ENCODE results near the gene PLCB4. TPM values are rescaled to one million over a fixed set of nuclear protein-coding genes. Genes with fewer than 3 reads are reported as not detected.
A peak's percentile ranks its signal among the peaks of the same experiment; 100 is the strongest.

PLCB4 gene
- total RNA-seq (2014; rRNA removed; shearing (Covaris generic); ENCODE audit: low replicate concordance), result 0.07 and 0.12 TPM in 2 replicates

- H3K9me3 ChIP-seq, result no peaks in the 10 kb centered on the region
- H3K4me3 ChIP-seq, result peak within 1 kb of the TSS; percentile 61
- DNase-seq, result peak; percentile 57
- H3K36me3 ChIP-seq, result no peaks in the 10 kb centered on the region
- H3K27me3 ChIP-seq, result 0 out of 2 replicates have a peak, but pooled peaks cover 3% of the 10 kb centered on the region
Measured at GRCh38 chr20:9068841-9069663, at the start of gene PLCB4. Gene PLCB4 (plus strand): TSS chr20:9069087. CDS start chr20:9307815, 238,728 bp downstream.

GRCh38 chr20:9019833-9020232 is 49.1 kb upstream of the PLCB4 start:
- DNase-seq, result no peak
- Histone ChIP-seq H3K27me3 (no peaks in the 10 kb centered on the region), H3K36me3 (no peaks in the 10 kb centered on the region), H3K9me3 (no peaks in the 10 kb centered on the region), H3K4me3 (no peak overlapping the region)

- H3K27me3 ChIP-seq, result no peaks in the 10 kb centered on the region
- no peaks in the 10 kb centered on the region for H3K36me3 ChIP-seq
- H3K9me3 ChIP-seq, result peaks cover 2% of the 10 kb centered on the region; the same call in 1 of the 2 replicates
- H3K4me3 ChIP-seq, result no peak overlapping the region
- DNase-seq, result no peak
Measured at GRCh38 chr20:9021216-9021615, 47.7 kb upstream of the PLCB4 start.

- Histone ChIP-seq H3K36me3 (no peaks in the 10 kb centered on the region), H3K4me3 (no peak overlapping the region), H3K27me3 (no peaks in the 10 kb centered on the region), H3K9me3 (peaks cover 7% of the 10 kb centered on the region; the same call in 1 of the 2 replicates)
- no peak for DNase-seq
Measured at GRCh38 chr20:9021699-9022098, 47.2 kb upstream of the PLCB4 start.

GRCh38 chr20:9022376-9022775 is 46.5 kb upstream of the PLCB4 start:
- DNase-seq, result no peak

GRCh38 chr20:9024606-9025005 is 44.3 kb upstream of the PLCB4 start:
- peaks cover 7% of the 10 kb centered on the region; the same call in 1 of the 2 replicates for H3K9me3 ChIP-seq
- no peak for DNase-seq
- H3K27me3 ChIP-seq, result no peaks in the 10 kb centered on the region

More at GRCh38 chr20:9022376-9022775, 46.5 kb upstream of the PLCB4 start:
- no peaks in the 10 kb centered on the region for H3K36me3 ChIP-seq
- H3K9me3 ChIP-seq, result peaks cover 7% of the 10 kb centered on the region; the same call in 1 of the 2 replicates
- no peak overlapping the region for H3K4me3 ChIP-seq
- H3K27me3 ChIP-seq, result no peaks in the 10 kb centered on the region

GRCh38 chr20:9025011-9025410 is 43.9 kb upstream of the PLCB4 start:
- peaks cover 7% of the 10 kb centered on the region; the same call in 1 of the 2 replicates for H3K9me3 ChIP-seq
- H3K36me3 ChIP-seq, result no peaks in the 10 kb centered on the region
- no peak for DNase-seq
- H3K27me3 ChIP-seq, result no peaks in the 10 kb centered on the region
- no peak overlapping the region for H3K4me3 ChIP-seq

More at GRCh38 chr20:9024606-9025005, 44.3 kb upstream of the PLCB4 start:
- Histone ChIP-seq H3K4me3 (no peak overlapping the region), H3K36me3 (no peaks in the 10 kb centered on the region)

- DNase-seq, result peak; percentile 19
- Histone ChIP-seq H3K4me3 (no peak overlapping the region), H3K36me3 (no peaks in the 10 kb centered on the region), H3K27me3 (no peaks in the 10 kb centered on the region), H3K9me3 (peaks cover 7% of the 10 kb centered on the region; the same call in 1 of the 2 replicates)
Measured at GRCh38 chr20:9025643-9026042, 43.2 kb upstream of the PLCB4 start.

GRCh38 chr20:9027626-9028025 is 41.3 kb upstream of the PLCB4 start:
- H3K9me3 ChIP-seq, result peaks cover 7% of the 10 kb centered on the region; the same call in 1 of the 2 replicates
- DNase-seq, result no peak

GRCh38 chr20:9028419-9028818 is 40.5 kb upstream of the PLCB4 start:
- no peak for DNase-seq
- Histone ChIP-seq H3K27me3 (no peaks in the 10 kb centered on the region), H3K9me3 (peaks cover 8% of the 10 kb centered on the region; the same call in 1 of the 2 replicates), H3K36me3 (no peaks in the 10 kb centered on the region), H3K4me3 (no peak overlapping the region)

More at GRCh38 chr20:9027626-9028025, 41.3 kb upstream of the PLCB4 start:
- H3K4me3 ChIP-seq, result no peak overlapping the region
- H3K36me3 ChIP-seq, result no peaks in the 10 kb centered on the region
- H3K27me3 ChIP-seq, result no peaks in the 10 kb centered on the region

GRCh38 chr20:9031991-9032390 is 36.9 kb upstream of the PLCB4 start:
- no peak for DNase-seq
- Histone ChIP-seq H3K27me3 (no peaks in the 10 kb centered on the region), H3K36me3 (no peaks in the 10 kb centered on the region), H3K9me3 (0 out of 2 replicates have a peak, but pooled peaks cover 1% of the 10 kb centered on the region), H3K4me3 (no peak overlapping the region)

GRCh38 chr20:9032758-9033157 is 36.1 kb upstream of the PLCB4 start:
- no peaks in the 10 kb centered on the region for H3K36me3 ChIP-seq
- H3K4me3 ChIP-seq, result no peak overlapping the region
- no peaks in the 10 kb centered on the region for H3K27me3 ChIP-seq
- no peak for DNase-seq
- H3K9me3 ChIP-seq, result 0 out of 2 replicates have a peak, but pooled peaks cover 1% of the 10 kb centered on the region

GRCh38 chr20:9035126-9035525 is 33.8 kb upstream of the PLCB4 start:
- H3K27me3 ChIP-seq, result no peaks in the 10 kb centered on the region

GRCh38 chr20:9036593-9036992 is 32.3 kb upstream of the PLCB4 start:
- no peak for DNase-seq
- no peak overlapping the region for H3K4me3 ChIP-seq
- H3K9me3 ChIP-seq, result 0 out of 2 replicates have a peak, but pooled peaks cover 1% of the 10 kb centered on the region
- no peaks in the 10 kb centered on the region for H3K27me3 ChIP-seq
- H3K36me3 ChIP-seq, result no peaks in the 10 kb centered on the region

More at GRCh38 chr20:9035126-9035525, 33.8 kb upstream of the PLCB4 start:
- Histone ChIP-seq H3K4me3 (no peak overlapping the region), H3K36me3 (no peaks in the 10 kb centered on the region), H3K9me3 (0 out of 2 replicates have a peak, but pooled peaks cover 1% of the 10 kb centered on the region)
- DNase-seq, result peak; percentile 92

- Histone ChIP-seq H3K27me3 (no peaks in the 10 kb centered on the region), H3K36me3 (no peaks in the 10 kb centered on the region), H3K4me3 (no peak overlapping the region), H3K9me3 (no peaks in the 10 kb centered on the region)
- peak; percentile 34 for DNase-seq
Measured at GRCh38 chr20:9038791-9039535, 29.9 kb upstream of the PLCB4 start.

GRCh38 chr20:9040863-9041524 is 27.9 kb upstream of the PLCB4 start:
- Histone ChIP-seq H3K4me3 (no peak overlapping the region), H3K36me3 (no peaks in the 10 kb centered on the region), H3K27me3 (no peaks in the 10 kb centered on the region), H3K9me3 (no peaks in the 10 kb centered on the region)
- peak; percentile 11 for DNase-seq
